ENCODE measurements around the gene NCOA1. TPM values are rescaled to one million over a fixed set of nuclear protein-coding genes. Genes with fewer than 3 reads are reported as not detected.
A peak's percentile ranks its signal among the peaks of the same experiment; 100 is the strongest.

NCOA1 gene
- total RNA-seq, 2 experiments from 2014 or later, result 35.5 to 40.6 TPM

DNA sequence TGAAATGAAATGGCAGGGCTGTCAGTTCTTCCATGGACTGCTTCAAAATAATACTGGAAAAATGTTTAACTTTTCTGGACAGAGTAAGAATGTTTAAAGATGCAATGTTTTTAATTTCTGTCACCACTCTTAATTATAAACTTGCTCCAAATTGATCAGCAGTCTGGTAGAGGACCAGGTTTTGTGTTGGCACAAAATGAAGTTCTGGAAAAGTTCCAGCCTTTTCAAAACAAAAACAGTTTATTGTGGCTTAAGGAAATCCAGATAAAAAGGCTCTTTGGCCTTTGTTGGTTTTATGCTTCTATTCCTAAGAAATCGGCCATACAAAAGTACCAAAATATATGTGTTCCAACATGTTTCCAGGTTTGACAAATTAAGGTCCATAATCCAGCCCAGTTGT lies 253.3 kb downstream of the NCOA1 start:
- Mint-ChIP-seq H3K4me3 (no peak overlapping the region), H3K27me3 (no peaks in the 10 kb centered on the region), H3K4me1 (ENCODE audit: low read depth) (peaks cover 30% of the 10 kb centered on the region), H3K36me3 (ENCODE audit: low read depth) (peaks cover 72% of the 10 kb centered on the region), H3K27ac (no peak overlapping the region), H3K9me3 (no peaks in the 10 kb centered on the region)
- ATAC-seq (ENCODE audit: poor library complexity), result no peak
- H3K9me3 ChIP-seq (ENCODE audit: control insufficient read depth in 1 of 2, insufficient read depth in 1 of 2, low read length in 2 of 2), result no peaks in the 10 kb centered on the region
- CTCF ChIA-PET, result no interaction called here
- POLR2A ChIA-PET, result no interaction called here
- no peaks in the 10 kb centered on the region for H3K27me3 ChIP-seq (ENCODE audit: control insufficient read depth in 1 of 2, insufficient read depth in 2 of 2, low read length in 2 of 2)
- no peak for TF ChIP-seq CTCF (IDR thresholded peaks at IDR 0.05)
- peaks cover 37% of the 10 kb centered on the region for H3K36me3 ChIP-seq (ENCODE audit: insufficient read depth, low read length)
- H3K4me3 ChIP-seq (ENCODE audit: low read length), result no peak overlapping the region
- no peak overlapping the region for H3K27ac ChIP-seq (ENCODE audit: low read depth in 1 of 2, low read length in 2 of 2)
- DNase-seq, result no peak
- no peaks in the 10 kb centered on the region for H3K4me1 ChIP-seq (ENCODE audit: insufficient read depth, low read length)
- intact Hi-C loops (cut with DNase I, micrococcal nuclease), result no loop called here

- ATAC-seq (ENCODE audit: poor library complexity), result no peak
- ChIA-PET POLR2A (no interaction called here), CTCF (no interaction called here)
- H3K27ac ChIP-seq (ENCODE audit: low read depth in 1 of 2, low read length in 2 of 2), result no peak overlapping the region
- H3K27me3 ChIP-seq (ENCODE audit: control insufficient read depth in 1 of 2, insufficient read depth in 2 of 2, low read length in 2 of 2), result no peaks in the 10 kb centered on the region
- no peaks in the 10 kb centered on the region for H3K9me3 ChIP-seq (ENCODE audit: control insufficient read depth in 1 of 2, insufficient read depth in 1 of 2, low read length in 2 of 2)
- H3K4me1 Mint-ChIP-seq (ENCODE audit: low read depth), result peaks cover 26% of the 10 kb centered on the region
- H3K9me3 Mint-ChIP-seq, result no peaks in the 10 kb centered on the region
- no peak overlapping the region for H3K27ac Mint-ChIP-seq
- DNase-seq, result peak in 1 of 14 experiments; percentile 43
- H3K4me1 ChIP-seq (ENCODE audit: insufficient read depth, low read length), result no peaks in the 10 kb centered on the region
- H3K4me3 ChIP-seq (ENCODE audit: low read length), result no peak overlapping the region
- H3K36me3 Mint-ChIP-seq (ENCODE audit: low read depth), result peaks cover 72% of the 10 kb centered on the region
- peaks cover 38% of the 10 kb centered on the region for H3K36me3 ChIP-seq (ENCODE audit: insufficient read depth, low read length)
- no peak for TF ChIP-seq CTCF (IDR thresholded peaks at IDR 0.05)
- no peaks in the 10 kb centered on the region for H3K27me3 Mint-ChIP-seq
- intact Hi-C loops (cut with DNase I, micrococcal nuclease), result no loop called here
- no peak overlapping the region for H3K4me3 Mint-ChIP-seq
Observed at GRCh38 chr2:24745825-24746224, 254.8 kb downstream of the NCOA1 start.

- POLR2A ChIA-PET, result interaction anchor here (0.6 kb wide), 2 partner anchors 20 to 26 kb away, joined by 3 to 4 read pairs; no protein-coding TSS in a partner anchor
- no peaks in the 10 kb centered on the region for H3K4me1 ChIP-seq (ENCODE audit: insufficient read depth, low read length)
- H3K4me1 Mint-ChIP-seq (ENCODE audit: low read depth), result peaks cover 26% of the 10 kb centered on the region
- DNase-seq (no peak), ATAC-seq (ENCODE audit: poor library complexity) (no peak)
- no peak overlapping the region for H3K27ac Mint-ChIP-seq
- intact Hi-C loops (cut with DNase I, micrococcal nuclease), result no loop called here
- no peak overlapping the region for H3K27ac ChIP-seq (ENCODE audit: low read depth in 1 of 2, low read length in 2 of 2)
- peaks cover 59% of the 10 kb centered on the region for H3K36me3 Mint-ChIP-seq (ENCODE audit: low read depth)
- CTCF ChIA-PET, result interaction anchor here (0.7 kb wide), 2 partner anchors 33 to 252 kb away, joined by 3 read pairs; no protein-coding TSS in a partner anchor
- H3K9me3 Mint-ChIP-seq, result no peaks in the 10 kb centered on the region
- no peaks in the 10 kb centered on the region for H3K27me3 ChIP-seq (ENCODE audit: control insufficient read depth in 1 of 2, insufficient read depth in 2 of 2, low read length in 2 of 2)
- no peaks in the 10 kb centered on the region for H3K27me3 Mint-ChIP-seq
- H3K36me3 ChIP-seq (ENCODE audit: insufficient read depth, low read length), result peaks cover 38% of the 10 kb centered on the region
- no peak for TF ChIP-seq CTCF (IDR thresholded peaks at IDR 0.05)
- no peaks in the 10 kb centered on the region for H3K9me3 ChIP-seq (ENCODE audit: control insufficient read depth in 1 of 2, insufficient read depth in 1 of 2, low read length in 2 of 2)
- H3K4me3 ChIP-seq (ENCODE audit: low read length), result no peak overlapping the region
- H3K4me3 Mint-ChIP-seq, result no peak overlapping the region
Observed at GRCh38 chr2:24747299-24747698, 256.2 kb downstream of the NCOA1 start.

Measured in CD4-positive, alpha-beta T cell (primary cell).